ENCODE measurements around the gene ZBTB46. TPM values are rescaled to one million over a fixed set of nuclear protein-coding genes. Genes with fewer than 3 reads are reported as not detected.
"Not testable (repeated sequence)": the region's sequence is repeated elsewhere in the genome, so short reads cannot be mapped to it uniquely, and the experiment has no call there.

The ZBTB46 gene
- total RNA-seq, 1 donor from 2014 or later, result 17.4 TPM

GRCh38 chr20:63825331-63826118 lies 5.5 kb downstream of the ZBTB46 start:
- DNase-seq (ENCODE audit: low spot score), result no peak
- intact Hi-C loops (cut with DNase I), result loop anchor here (5.0 kb wide), 1 partner anchor 37 kb away; the partner anchor contains the start of gene ABHD16B

GRCh38 chr20:63823691-63824311 lies 7.3 kb downstream of the ZBTB46 start:
- intact Hi-C loops (cut with DNase I), result no loop called here
- DNase-seq (ENCODE audit: low spot score), result no peak

GRCh38 chr20:63822276-63822696 lies 8.8 kb downstream of the ZBTB46 start:
- intact Hi-C loops (cut with DNase I), result no loop called here
- DNase-seq (ENCODE audit: low spot score), result no peak

- intact Hi-C loops (cut with DNase I), result no loop called here
These were observed 9.3 kb downstream of the ZBTB46 start for GRCh38 chr20:63821811-63822210.

GRCh38 chr20:63819224-63819921 lies 11.7 kb downstream of the ZBTB46 start:
- no peak for DNase-seq (ENCODE audit: low spot score)
- intact Hi-C loops (cut with DNase I), result no loop called here

More at GRCh38 chr20:63821811-63822210, 9.3 kb downstream of the ZBTB46 start:
- no peak for DNase-seq (ENCODE audit: low spot score)

GRCh38 chr20:63815615-63816253 lies 15.3 kb downstream of the ZBTB46 start:
- intact Hi-C loops (cut with DNase I), result no loop called here

GRCh38 chr20:63814891-63815614 lies 16.0 kb downstream of the ZBTB46 start:
- intact Hi-C loops (cut with DNase I), result no loop called here

More at GRCh38 chr20:63815615-63816253, 15.3 kb downstream of the ZBTB46 start:
- no peak for DNase-seq (ENCODE audit: low spot score)

GRCh38 chr20:63811491-63811875 lies 19.6 kb downstream of the ZBTB46 start:
- intact Hi-C loops (cut with DNase I), result no loop called here
- DNase-seq (ENCODE audit: low spot score), result no peak

More at GRCh38 chr20:63814891-63815614, 16.0 kb downstream of the ZBTB46 start:
- no peak for DNase-seq (ENCODE audit: low spot score)

- no peak for DNase-seq (ENCODE audit: low spot score)
- intact Hi-C loops (cut with DNase I), result no loop called here
These were observed 20.2 kb downstream of the ZBTB46 start for GRCh38 chr20:63810730-63811490.

- intact Hi-C loops (cut with DNase I), result no loop called here
- no peak for DNase-seq (ENCODE audit: low spot score)
These were observed 21.2 kb downstream of the ZBTB46 start for GRCh38 chr20:63809856-63810255.

GRCh38 chr20:63808964-63809674 lies 21.9 kb downstream of the ZBTB46 start:
- DNase-seq (ENCODE audit: low spot score), result no peak
- intact Hi-C loops (cut with DNase I), result no loop called here

GRCh38 chr20:63808145-63808724 lies 22.8 kb downstream of the ZBTB46 start:
- intact Hi-C loops (cut with DNase I), result no loop called here
- DNase-seq (ENCODE audit: low spot score), result no peak

- intact Hi-C loops (cut with DNase I), result no loop called here
- DNase-seq (ENCODE audit: low spot score), result no peak
These were observed 23.4 kb downstream of the ZBTB46 start for GRCh38 chr20:63807654-63808053.

GRCh38 chr20:63804308-63804636 lies 26.8 kb downstream of the ZBTB46 start:
- intact Hi-C loops (cut with DNase I), result no loop called here
- DNase-seq (ENCODE audit: low spot score), result no peak

- no peak for DNase-seq (ENCODE audit: low spot score)
- intact Hi-C loops (cut with DNase I), result no loop called here
These were observed 28.4 kb downstream of the ZBTB46 start for GRCh38 chr20:63802469-63803240.

- intact Hi-C loops (cut with DNase I); DNase-seq (ENCODE audit: low spot score): not testable (repeated sequence)
These were observed 29.9 kb downstream of the ZBTB46 start for GRCh38 chr20:63801174-63801573.

- DNase-seq (ENCODE audit: low spot score); intact Hi-C loops (cut with DNase I): not testable (repeated sequence)
These were observed 30.7 kb downstream of the ZBTB46 start for GRCh38 chr20:63800411-63800810.
